Mesendoderm (in vitro differentiated cells): ENCODE data around the gene SLAMF8.

Experiments
- DNase-seq: peaks from one replicate; pipeline ENCODE4 v3.0.0; 2013
- H2AK5ac ChIP-seq: 2 replicates; pipeline ENCODE4 v1.6.1; 2013; ENCODE audit warnings: low read length, inconsistent platforms
- H2BK120ac ChIP-seq: 2 replicates; pipeline ENCODE4 v1.6.1; 2013; ENCODE audit warnings: low read depth, mild to moderate bottlenecking, low read length, moderate library complexity, mixed read lengths
- H2BK15ac ChIP-seq: replicated peaks from 2 replicates; pipeline ENCODE4 v1.6.1; 2013; ENCODE audit warnings: low read depth, mild to moderate bottlenecking, moderate library complexity
- H2BK5ac ChIP-seq: 2 replicates; pipeline ENCODE4 v1.6.1; 2013; ENCODE audit warnings: low read length, inconsistent platforms
- H3K18ac ChIP-seq: 2 replicates; pipeline ENCODE4 v1.6.1; 2013; ENCODE audit warnings: mild to moderate bottlenecking, low read length, mixed read lengths
- H3K23ac ChIP-seq: one replicate; pipeline ENCODE4 v1.6.1; 2013; ENCODE audit warnings: low read length
- H3K27ac ChIP-seq: 2 replicates; pipeline ENCODE4 v1.5.1; 2013; ENCODE audit warnings: low read depth, mild to moderate bottlenecking, inconsistent platforms, low read length, moderate library complexity
- H3K27me3 ChIP-seq: 2 replicates; pipeline ENCODE4 v1.6.1; 2013; ENCODE audit warnings: low read length, control low read depth, mild to moderate bottlenecking, inconsistent platforms; ENCODE audit not compliant: insufficient read depth, poor library complexity
- H3K36me3 ChIP-seq: 2 replicates; pipeline ENCODE4 v1.6.1; 2013; ENCODE audit warnings: low read length, inconsistent platforms; ENCODE audit not compliant: control insufficient read depth, insufficient read depth
- H3K4ac ChIP-seq: one replicate; pipeline ENCODE4 v1.6.1; 2013; ENCODE audit warnings: low read depth, mild to moderate bottlenecking, low read length, moderate library complexity
- H3K4me1 ChIP-seq: 2 replicates; pipeline ENCODE4 v1.6.1; 2013; ENCODE audit warnings: low read depth, low read length, inconsistent platforms; ENCODE audit not compliant: control insufficient read depth
- H3K4me2 ChIP-seq: 2 replicates; pipeline ENCODE4 v1.6.1; 2013; ENCODE audit warnings: low read length
- H3K4me3 ChIP-seq: 2 replicates; pipeline ENCODE4 v1.5.1; 2013; ENCODE audit warnings: mild to moderate bottlenecking, low read length
- H3K56ac ChIP-seq: one replicate; pipeline ENCODE4 v1.6.1; 2013; ENCODE audit warnings: low read length
- H3K79me1 ChIP-seq: 2 replicates; pipeline ENCODE4 v1.6.1; 2013; ENCODE audit warnings: low read length, inconsistent platforms
- H3K79me2 ChIP-seq: 2 replicates; pipeline ENCODE4 v1.6.1; 2013; ENCODE audit warnings: mild to moderate bottlenecking, low read length; ENCODE audit not compliant: control insufficient read depth, insufficient read depth
- H3K9ac ChIP-seq: 2 replicates; pipeline ENCODE4 v1.6.1; 2013; ENCODE audit warnings: low read length, inconsistent platforms
- H4K5ac ChIP-seq: one replicate; pipeline ENCODE4 v1.6.1; 2013; ENCODE audit warnings: low read length
- H4K8ac ChIP-seq: one replicate; pipeline ENCODE4 v1.6.1; 2013; ENCODE audit warnings: low read depth, mild to moderate bottlenecking, control low read depth, low read length, moderate library complexity
- WGBS: extraction: QIAGEN DNeasy Blood & Tissue Kit; methylation state at CpG from one replicate; pipeline ENCODE4 v1.1.7; 2013; ENCODE audit warnings: low lambda C conversion rate, missing lambda C conversion rate; ENCODE audit not compliant: insufficient coverage; ENCODE audit errors: extremely low coverage; 5-methylcytosine and 5-hydroxymethylcytosine counted together

The SLAMF8 gene

DNA sequence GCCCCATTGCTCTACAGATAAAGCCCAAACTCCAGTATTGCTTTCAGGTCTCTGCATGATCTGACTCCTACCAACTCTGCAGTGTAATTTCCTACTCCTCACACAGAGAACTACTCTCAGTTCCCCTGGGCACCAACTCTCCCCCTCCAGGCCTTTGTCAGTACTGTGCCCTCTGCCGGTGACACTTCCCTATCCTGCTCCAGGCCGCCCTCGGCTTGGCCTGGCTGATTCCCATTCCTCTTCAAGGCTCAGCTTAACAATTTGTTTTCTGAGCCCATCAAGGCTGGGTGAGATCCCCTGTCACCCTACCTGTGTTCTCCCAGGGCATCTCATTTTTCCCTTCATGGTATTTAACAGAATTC, 2.6 kb downstream of the SLAMF8 start:
- DNase-seq: peak; percentile 79
- Histone ChIP-seq H2BK15ac (no peak overlapping the region), H3K4ac (no peak overlapping the region), H2BK120ac (no peak overlapping the region), H3K27ac (no peak overlapping the region), H3K9ac (no peak overlapping the region), H3K4me1 (peaks cover 3% of the 10 kb centered on the region), H3K18ac (no peak overlapping the region), H2BK5ac (no peak overlapping the region), H3K79me1 (no peaks in the 10 kb centered on the region), H3K23ac (no peak overlapping the region), H3K4me2 (no peak overlapping the region), H3K36me3 (no peaks in the 10 kb centered on the region), H3K79me2 (no peaks in the 10 kb centered on the region), H4K5ac (no peak overlapping the region), H3K4me3 (no peak overlapping the region), H4K8ac (no peak overlapping the region), H3K56ac (no peak overlapping the region), H3K27me3 (no peaks in the 10 kb centered on the region), H2AK5ac (no peak overlapping the region)
- no CpG with 5 or more reads among the region's 3 CpGs for WGBS

DNA sequence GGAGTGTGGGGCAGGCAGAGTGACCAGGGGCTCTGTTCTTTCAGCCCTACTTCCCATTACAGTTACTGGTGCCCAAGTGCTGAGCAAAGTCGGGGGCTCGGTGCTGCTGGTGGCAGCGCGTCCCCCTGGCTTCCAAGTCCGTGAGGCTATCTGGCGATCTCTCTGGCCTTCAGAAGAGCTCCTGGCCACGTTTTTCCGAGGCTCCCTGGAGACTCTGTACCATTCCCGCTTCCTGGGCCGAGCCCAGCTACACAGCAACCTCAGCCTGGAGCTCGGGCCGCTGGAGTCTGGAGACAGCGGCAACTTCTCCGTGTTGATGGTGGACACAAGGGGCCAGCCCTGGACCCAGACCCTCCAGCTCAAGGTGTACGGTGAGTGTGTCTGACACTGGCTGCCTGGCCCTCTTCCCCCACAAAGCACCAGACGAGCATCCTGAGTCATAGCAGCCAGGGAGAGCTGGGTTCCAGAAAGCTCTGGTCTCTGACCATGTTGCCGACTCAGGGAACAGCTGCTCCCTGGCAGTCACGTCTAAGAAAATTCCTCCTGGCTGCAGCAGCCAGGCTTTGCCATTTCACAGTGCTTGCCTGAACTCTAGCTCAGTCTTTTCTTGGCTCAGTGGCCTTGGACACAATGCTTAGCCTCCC, 3.3 kb downstream of the SLAMF8 start:
- Histone ChIP-seq H3K4me1 (peaks cover 3% of the 10 kb centered on the region), H4K5ac (no peak overlapping the region), H3K27ac (no peak overlapping the region), H3K56ac (no peak overlapping the region), H3K4me2 (no peak overlapping the region), H2BK120ac (no peak overlapping the region), H3K4me3 (no peak overlapping the region), H4K8ac (no peak overlapping the region), H3K36me3 (no peaks in the 10 kb centered on the region), H2BK15ac (no peak overlapping the region), H2AK5ac (no peak overlapping the region), H3K4ac (no peak overlapping the region), H3K23ac (no peak overlapping the region), H3K79me1 (no peaks in the 10 kb centered on the region), H3K79me2 (no peaks in the 10 kb centered on the region), H3K9ac (no peak overlapping the region), H2BK5ac (no peak overlapping the region), H3K27me3 (no peaks in the 10 kb centered on the region), H3K18ac (no peak overlapping the region)
- peak; percentile 43 for DNase-seq
- no CpG with 5 or more reads among the region's 18 CpGs for WGBS

GRCh38 chr1:159830722-159831121, 4.0 kb downstream of the SLAMF8 start:
- no peak overlapping the region for H3K4ac ChIP-seq
- H3K9ac ChIP-seq: no peak overlapping the region
- no peak overlapping the region for H3K27ac ChIP-seq
- H4K5ac ChIP-seq: no peak overlapping the region
- H2BK5ac ChIP-seq: no peak overlapping the region
- no peak for DNase-seq
- H2BK120ac ChIP-seq: no peak overlapping the region
- no peaks in the 10 kb centered on the region for H3K27me3 ChIP-seq
- H3K56ac ChIP-seq: no peak overlapping the region
- H3K36me3 ChIP-seq: no peaks in the 10 kb centered on the region
- H2AK5ac ChIP-seq: no peak overlapping the region
- no CpG with 5 or more reads among the region's 8 CpGs for WGBS
- H3K4me1 ChIP-seq: peaks cover 3% of the 10 kb centered on the region
- no peak overlapping the region for H2BK15ac ChIP-seq
- no peak overlapping the region for H4K8ac ChIP-seq
- no peaks in the 10 kb centered on the region for H3K79me2 ChIP-seq
- no peak overlapping the region for H3K18ac ChIP-seq
- no peak overlapping the region for H3K23ac ChIP-seq
- H3K4me3 ChIP-seq: no peak overlapping the region
- H3K4me2 ChIP-seq: no peak overlapping the region
- no peaks in the 10 kb centered on the region for H3K79me1 ChIP-seq

GRCh38 chr1:159831412-159832141, 4.9 kb downstream of the SLAMF8 start:
- Histone ChIP-seq H3K79me2 (no peaks in the 10 kb centered on the region), H2BK120ac (no peak overlapping the region), H3K23ac (no peak overlapping the region), H3K18ac (no peak overlapping the region), H3K4me2 (no peak overlapping the region), H3K27ac (no peak overlapping the region), H3K27me3 (no peaks in the 10 kb centered on the region), H4K8ac (no peak overlapping the region), H3K36me3 (no peaks in the 10 kb centered on the region), H2BK15ac (no peak overlapping the region), H3K9ac (no peak overlapping the region), H3K4ac (no peak overlapping the region), H3K4me3 (no peak overlapping the region), H3K79me1 (no peaks in the 10 kb centered on the region), H4K5ac (no peak overlapping the region), H3K56ac (no peak overlapping the region), H2BK5ac (no peak overlapping the region), H2AK5ac (no peak overlapping the region), H3K4me1 (peaks cover 3% of the 10 kb centered on the region)
- no CpG with 5 or more reads among the region's 7 CpGs for WGBS
- peak; percentile 31 for DNase-seq

- no CpG with 5 or more reads among the region's 2 CpGs for WGBS
- DNase-seq: no peak
- Histone ChIP-seq H3K23ac (no peak overlapping the region), H3K9ac (no peak overlapping the region), H3K4ac (no peak overlapping the region), H4K8ac (no peak overlapping the region), H3K4me1 (peaks cover 3% of the 10 kb centered on the region), H3K79me2 (no peaks in the 10 kb centered on the region), H3K4me2 (no peak overlapping the region), H2BK5ac (no peak overlapping the region), H4K5ac (no peak overlapping the region), H3K27me3 (no peaks in the 10 kb centered on the region), H2BK120ac (no peak overlapping the region), H3K79me1 (no peaks in the 10 kb centered on the region), H3K4me3 (no peak overlapping the region), H3K56ac (no peak overlapping the region), H2BK15ac (no peak overlapping the region), H3K27ac (no peak overlapping the region), H3K18ac (no peak overlapping the region), H2AK5ac (no peak overlapping the region), H3K36me3 (no peaks in the 10 kb centered on the region)
Measured at GRCh38 chr1:159832309-159832708, 5.6 kb downstream of the SLAMF8 start.
